AG09309 (cell line): Measurements from ENCODE around the gene NOTCH2.

ENCODE experiments used
- DNase-seq: peaks from one replicate; pipeline ENCODE4 v3.0.0-alpha.2; 2010; ENCODE audit warnings: low read depth
- H3K4me3 ChIP-seq: 2 replicates; pipeline ENCODE4 v1.5.1; 2011; ENCODE audit warnings: mild to moderate bottlenecking, low read depth, low read length, moderate library complexity; ENCODE audit not compliant: control insufficient read depth
- TF ChIP-seq, protein P1 (sequence below): IDR thresholded peaks from 2 replicates; pipeline ENCODE4 v1.5.1; 2011; ENCODE audit warnings: mild to moderate bottlenecking, low read depth, low read length, inconsistent platforms; ENCODE audit not compliant: insufficient read depth, control insufficient read depth; ENCODE audit errors: missing control alignments

NOTCH2 gene

DNA sequence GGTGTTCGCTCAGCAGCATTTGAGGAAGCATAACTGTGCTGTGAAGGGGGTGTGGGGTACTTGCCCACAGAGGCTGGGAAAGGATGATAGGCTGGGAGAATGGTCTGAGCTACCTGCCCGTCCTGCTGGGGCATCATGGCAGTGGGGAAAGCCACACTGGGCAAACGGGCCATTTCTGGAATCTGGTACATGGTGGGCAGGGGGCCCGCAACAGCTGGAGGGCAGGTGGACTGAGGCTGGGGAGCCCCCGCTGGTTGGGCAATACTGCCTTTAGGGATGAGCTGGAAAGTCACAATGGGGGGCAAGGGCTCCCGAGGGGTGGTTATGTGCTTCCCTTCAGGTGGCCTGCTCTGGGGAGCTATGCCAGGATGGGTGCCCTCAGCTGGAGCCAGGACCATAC, 153.9 kb downstream of the NOTCH2 start:
- no peak for DNase-seq
- TF ChIP-seq, protein P1, sequence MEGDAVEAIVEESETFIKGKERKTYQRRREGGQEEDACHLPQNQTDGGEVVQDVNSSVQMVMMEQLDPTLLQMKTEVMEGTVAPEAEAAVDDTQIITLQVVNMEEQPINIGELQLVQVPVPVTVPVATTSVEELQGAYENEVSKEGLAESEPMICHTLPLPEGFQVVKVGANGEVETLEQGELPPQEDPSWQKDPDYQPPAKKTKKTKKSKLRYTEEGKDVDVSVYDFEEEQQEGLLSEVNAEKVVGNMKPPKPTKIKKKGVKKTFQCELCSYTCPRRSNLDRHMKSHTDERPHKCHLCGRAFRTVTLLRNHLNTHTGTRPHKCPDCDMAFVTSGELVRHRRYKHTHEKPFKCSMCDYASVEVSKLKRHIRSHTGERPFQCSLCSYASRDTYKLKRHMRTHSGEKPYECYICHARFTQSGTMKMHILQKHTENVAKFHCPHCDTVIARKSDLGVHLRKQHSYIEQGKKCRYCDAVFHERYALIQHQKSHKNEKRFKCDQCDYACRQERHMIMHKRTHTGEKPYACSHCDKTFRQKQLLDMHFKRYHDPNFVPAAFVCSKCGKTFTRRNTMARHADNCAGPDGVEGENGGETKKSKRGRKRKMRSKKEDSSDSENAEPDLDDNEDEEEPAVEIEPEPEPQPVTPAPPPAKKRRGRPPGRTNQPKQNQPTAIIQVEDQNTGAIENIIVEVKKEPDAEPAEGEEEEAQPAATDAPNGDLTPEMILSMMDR: no peak
- H3K4me3 ChIP-seq: no peak overlapping the region

DNA sequence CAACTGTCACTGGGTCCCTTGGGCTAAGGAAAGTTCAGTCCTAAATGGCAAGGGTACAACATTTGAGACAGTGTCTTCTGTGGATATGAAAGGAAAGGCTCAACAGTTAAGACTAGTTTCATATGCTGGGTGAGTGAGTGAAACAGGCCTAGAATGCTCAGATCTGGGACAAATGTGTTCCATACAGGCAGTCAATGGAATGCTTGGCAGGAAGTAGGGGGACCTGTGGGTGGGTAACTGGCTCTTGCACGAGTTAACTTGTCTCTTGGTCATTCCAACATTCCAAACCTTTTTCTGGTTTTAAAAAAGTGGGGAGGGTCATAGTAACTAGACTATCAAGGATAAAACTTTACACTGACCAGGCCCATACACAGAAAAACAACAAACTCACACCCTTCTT, 155.4 kb downstream of the NOTCH2 start:
- TF ChIP-seq, protein P1: no peak
- H3K4me3 ChIP-seq: no peak overlapping the region
- DNase-seq: no peak

DNA sequence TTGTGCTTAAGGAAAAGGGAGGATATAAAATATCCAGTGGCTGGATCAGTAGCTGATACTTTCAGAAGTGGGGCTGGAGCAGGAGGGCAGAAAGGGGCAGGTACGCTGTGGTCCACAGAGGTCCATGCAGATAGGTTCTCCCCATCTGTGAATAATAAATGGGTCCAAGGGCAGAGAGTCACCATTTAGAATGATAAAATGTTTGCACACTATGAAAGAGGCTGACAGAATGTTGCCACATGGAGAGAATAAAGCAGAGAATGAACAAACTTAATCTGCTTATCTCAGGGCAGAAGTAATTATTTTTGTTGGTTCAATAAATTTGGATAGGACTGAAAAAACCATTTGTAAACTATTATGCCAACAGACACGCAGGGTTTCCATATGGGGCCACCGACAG, 156.5 kb downstream of the NOTCH2 start:
- no peak overlapping the region for H3K4me3 ChIP-seq
- TF ChIP-seq, protein P1: no peak

DNA sequence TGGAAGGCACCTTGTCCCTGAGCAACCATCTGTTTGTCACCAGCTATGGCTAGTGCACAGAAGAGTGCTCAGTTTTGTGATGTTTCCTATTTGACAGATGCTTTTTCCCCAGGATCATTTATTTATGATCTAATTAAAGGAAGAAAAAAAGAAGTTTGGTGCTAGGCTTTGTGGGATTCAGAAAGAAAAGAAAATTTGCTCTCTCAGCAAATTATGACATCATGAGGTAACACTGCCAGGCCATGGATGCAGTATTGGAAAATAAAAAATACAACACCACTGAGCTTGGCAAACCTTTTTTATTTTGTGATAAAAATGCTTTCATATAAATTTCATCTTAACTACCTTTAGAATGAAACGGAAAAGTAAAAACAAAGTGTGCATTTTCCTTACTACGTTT, 157.7 kb downstream of the NOTCH2 start:
- no peak overlapping the region for H3K4me3 ChIP-seq
- TF ChIP-seq, protein P1: no peak
- DNase-seq: no peak

More for the DNA sequence above, 156.5 kb downstream of the NOTCH2 start:
- no peak for DNase-seq

DNA sequence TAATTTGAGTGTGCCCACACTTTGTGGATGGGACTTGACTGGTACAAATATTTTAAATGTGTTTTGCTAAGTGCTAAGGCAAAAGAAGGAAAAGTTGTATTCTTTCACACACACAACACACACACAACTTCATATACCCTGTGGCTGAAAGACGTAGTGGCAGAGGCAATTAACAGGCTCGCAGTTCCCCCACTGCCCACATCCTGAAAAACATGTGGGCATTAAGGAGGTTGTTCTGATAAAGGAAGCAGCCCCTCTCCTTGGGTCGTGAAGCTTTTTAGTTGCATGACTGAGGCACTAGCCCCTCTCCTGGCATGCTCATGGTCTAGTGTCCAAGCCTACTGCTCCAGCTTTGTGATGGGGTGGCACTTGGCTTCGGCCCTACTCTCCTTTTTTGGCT, 158.8 kb downstream of the NOTCH2 start:
- no peak for DNase-seq
- TF ChIP-seq, protein P1: no peak
- H3K4me3 ChIP-seq: no peak overlapping the region

DNA sequence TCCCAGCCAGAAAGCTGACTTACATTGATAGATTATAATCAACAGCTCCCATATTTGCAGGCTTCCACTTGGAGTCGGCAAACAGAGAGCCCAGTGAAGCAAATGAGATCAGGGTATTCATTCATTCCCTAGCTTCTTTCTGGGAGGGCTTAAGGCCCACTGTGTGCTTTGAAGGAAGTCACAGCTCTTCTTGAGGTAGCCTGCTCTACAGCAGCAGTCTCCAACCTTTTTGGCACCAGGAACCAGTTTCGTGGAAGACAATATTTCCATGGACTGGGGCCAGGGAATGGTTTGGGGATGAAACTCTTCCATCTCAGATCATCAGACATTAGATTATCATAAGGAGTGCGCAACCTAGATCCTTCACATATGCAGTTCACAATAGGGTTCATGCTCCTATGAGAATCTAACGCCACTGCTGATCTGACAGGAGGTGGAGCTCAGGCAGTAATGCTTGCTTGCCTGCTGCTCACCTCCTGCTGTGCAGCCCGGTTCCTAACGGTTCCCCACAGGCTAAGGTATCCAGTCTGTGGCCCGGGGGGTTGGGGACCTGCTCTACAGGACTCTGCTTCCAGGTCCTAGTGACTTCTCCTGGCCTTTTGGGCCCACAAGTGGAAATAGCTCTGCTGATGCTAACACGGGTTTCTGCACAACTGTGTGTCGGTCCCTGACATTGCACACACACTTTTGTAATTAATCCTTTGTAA, 159.4 kb downstream of the NOTCH2 start:
- H3K4me3 ChIP-seq: no peak overlapping the region
- DNase-seq: no peak
- TF ChIP-seq, protein P1: no peak

DNA sequence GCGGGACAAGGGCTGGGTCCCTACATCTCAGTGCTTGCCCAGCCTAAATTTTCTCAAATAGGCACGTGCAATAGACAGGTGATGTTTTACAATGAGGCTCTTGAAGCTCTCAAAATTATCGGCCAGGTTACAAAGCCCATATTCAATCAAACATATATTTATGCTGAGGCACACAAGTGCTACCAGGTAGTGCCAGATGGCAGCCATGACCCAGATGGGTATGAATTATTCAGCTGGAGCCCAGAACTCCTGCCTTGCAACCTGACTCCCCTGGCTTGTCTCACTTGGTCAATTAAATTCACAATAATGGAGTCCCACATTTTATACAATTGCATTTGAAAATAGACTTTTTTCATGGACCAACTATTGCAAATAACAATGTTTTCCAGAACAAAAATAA, 160.8 kb downstream of the NOTCH2 start:
- H3K4me3 ChIP-seq: no peak overlapping the region
- no peak for DNase-seq
- TF ChIP-seq, protein P1: no peak
